Small intestine (tissue), 7 donors: Measurements from ENCODE around the gene COX19. TPM values are rescaled to one million over a fixed set of nuclear protein-coding genes. Genes with fewer than 3 reads are reported as not detected.
A peak's percentile ranks its signal among the peaks of the same experiment; 100 is the strongest.
"Not testable (repeated sequence)": the region's sequence is repeated elsewhere in the genome, so short reads cannot be mapped to it uniquely, and the experiment has no call there.

Experiments
- DNase-seq, 2 donors: peaks; one replicate each; pipeline versions ENCODE4 v3.0.0 to v3.0.0-alpha.2; 2013
- FAIRE-seq: peaks from 2 replicates; lab custom pipeline; 2012; peaks lifted over from hg19 to GRCh38; lab: Jason Lieb, UNC
- H3K27ac ChIP-seq, 3 donors: one replicate each; pipeline ENCODE4 v1.5.1; 2013; ENCODE audit warnings: low read length in 2 of 3, mild to moderate bottlenecking in 2 of 3, control low read depth in 1 of 3, inconsistent platforms in 1 of 3, low read depth in 1 of 3, moderate library complexity in 1 of 3
- H3K27me3 ChIP-seq, 3 donors: one replicate each; pipeline ENCODE4 v1.6.1; 2013; ENCODE audit warnings: low read length in 3 of 3, inconsistent platforms in 1 of 3; ENCODE audit not compliant: control insufficient read depth in 3 of 3, insufficient read depth in 3 of 3
- H3K36me3 ChIP-seq, 3 donors: one replicate each; pipeline ENCODE4 v1.6.1; 2013; ENCODE audit warnings: low read length in 3 of 3, inconsistent platforms in 1 of 3, low read depth in 1 of 3, mild to moderate bottlenecking in 1 of 3, moderate library complexity in 1 of 3; ENCODE audit not compliant: control insufficient read depth in 3 of 3, insufficient read depth in 2 of 3
- H3K4me1 ChIP-seq, 3 donors: one replicate each; pipeline ENCODE4 v1.6.1; 2013; ENCODE audit warnings: low read length in 2 of 3, inconsistent platforms in 1 of 3, low read depth in 1 of 3, mild to moderate bottlenecking in 1 of 3, moderate library complexity in 1 of 3; ENCODE audit not compliant: control insufficient read depth in 3 of 3, insufficient read depth in 2 of 3
- H3K4me3 ChIP-seq, 3 donors: one replicate each; pipeline ENCODE4 v1.5.1; 2013; ENCODE audit warnings: low read length in 3 of 3, control low read depth in 1 of 3, inconsistent platforms in 1 of 3, low read depth in 1 of 3, mild to moderate bottlenecking in 1 of 3, moderate library complexity in 1 of 3
- H3K9me3 ChIP-seq, 2 donors: one replicate each; pipeline ENCODE4 v1.6.1; 2013; ENCODE audit warnings: low read depth in 1 of 2, low read length in 1 of 2; ENCODE audit not compliant: control insufficient read depth in 2 of 2, insufficient read depth in 1 of 2
- WGBS, 3 donors: extraction: QIAGEN DNeasy Blood & Tissue Kit; methylation state at CpG; one replicate each; pipeline ENCODE4 v1.1.7; 2013; 5-methylcytosine and 5-hydroxymethylcytosine counted together
- polyA plus RNA-seq, 4 donors: library from polyadenylated mRNA; stranded (reverse) in 3 of 4; unstranded in 1 of 4; fragments of 200-250 nt in 3 of 4; fragments of 120-200 nt in 1 of 4; gene quantifications; one replicate each; pipeline versions ENCODE4 v1.2.1 to v1.2.3, GENCODE V29; 2013
- donor health status: healthy with polysubstance abuse.
- donor health status: control.
- donor health status: control.
- donor health status: Bipolar disorder and iron deficiency.
- donor health status: healthy.

COX19 gene
- polyA plus RNA-seq, 4 donors, result 8.9 to 41.6 (median 9.8) TPM

- FAIRE-seq, result no peak
- Histone ChIP-seq H3K36me3 (peaks cover 0 to 36% (median 2%) of the 10 kb centered on the region in 3 donors), H3K27me3 (no peaks in the 10 kb centered on the region), H3K4me3 (peak overlapping the region in 2 of 3 donors; percentile 45 to 64), H3K4me1 (peaks cover 0 to 33% (median 2%) of the 10 kb centered on the region in 3 donors), H3K9me3 (no peaks in the 10 kb centered on the region), H3K27ac (peak overlapping the region; percentile 93 to 99 (median 97))
- no peak for DNase-seq
- WGBS, 3 donors, result 17 to 65% (median 38%) methylated on average over 8 to 13 of the region's 13 CpGs
These were observed 30.2 kb downstream of the COX19 start for GRCh38 chr7:945147-945555.

- H3K9me3 ChIP-seq, result no peaks in the 10 kb centered on the region
- peak overlapping the region; percentile 93 to 99 (median 97) for H3K27ac ChIP-seq
- 24 to 71% (median 42%) methylated on average over 5 of the region's 5 CpGs for WGBS, 3 donors
- peak overlapping the region in 2 of 3 donors; percentile 45 to 64 for H3K4me3 ChIP-seq
- peak in 1 of 2 donors; percentile 32 for DNase-seq
- no peaks in the 10 kb centered on the region for H3K27me3 ChIP-seq
- H3K36me3 ChIP-seq, result peaks cover 0 to 37% (median 2%) of the 10 kb centered on the region in 3 donors
- no peak for FAIRE-seq
- peaks cover 0 to 33% (median 2%) of the 10 kb centered on the region in 3 donors for H3K4me1 ChIP-seq
These were observed 30.6 kb downstream of the COX19 start for GRCh38 chr7:944744-945143.

GRCh38 chr7:943793-944192 is 31.6 kb downstream of the COX19 start:
- H3K9me3 ChIP-seq, DNase-seq, H3K27me3 ChIP-seq, H3K27ac ChIP-seq, FAIRE-seq, H3K4me3 ChIP-seq: not testable (repeated sequence)
- Histone ChIP-seq H3K36me3 (peaks cover 0 to 29% (median 0%) of the 10 kb centered on the region in 3 donors), H3K4me1 (peaks cover 0 to 33% (median 0%) of the 10 kb centered on the region in 3 donors)
- 80 to 93% (median 88%) methylated on average over 4 of the region's 4 CpGs for WGBS, 3 donors

GRCh38 chr7:940599-941408 is 34.5 kb downstream of the COX19 start:
- Histone ChIP-seq H3K36me3 (peaks cover 0 to 39% (median 4%) of the 10 kb centered on the region in 3 donors), H3K27ac (no peak overlapping the region), H3K4me3 (no peak overlapping the region), H3K9me3 (no peaks in the 10 kb centered on the region), H3K27me3 (no peaks in the 10 kb centered on the region), H3K4me1 (peaks cover 0 to 14% (median 0%) of the 10 kb centered on the region in 3 donors)
- DNase-seq (no peak), FAIRE-seq (no peak)
- WGBS, 3 donors, result 58 to 77% (median 61%) methylated on average over 2 of the region's 2 CpGs

- Histone ChIP-seq H3K27ac (no peak overlapping the region), H3K36me3 (peaks cover under 1 to 41% (median 4%) of the 10 kb centered on the region in 3 donors), H3K27me3 (no peaks in the 10 kb centered on the region), H3K4me3 (no peak overlapping the region), H3K4me1 (peaks cover 0 to 6% (median 0%) of the 10 kb centered on the region in 3 donors), H3K9me3 (no peaks in the 10 kb centered on the region)
- 90 to 99% (median 98%) methylated on average over 4 of the region's 4 CpGs for WGBS, 3 donors
- FAIRE-seq (no peak), DNase-seq (no peak)
These were observed 35.5 kb downstream of the COX19 start for GRCh38 chr7:939843-940242.

GRCh38 chr7:938546-939185 is 36.7 kb downstream of the COX19 start:
- FAIRE-seq (no peak), DNase-seq (no peak)
- no peaks in the 10 kb centered on the region for H3K4me1 ChIP-seq
- no peaks in the 10 kb centered on the region for H3K9me3 ChIP-seq
- H3K4me3 ChIP-seq, result no peak overlapping the region
- H3K27me3 ChIP-seq, result no peaks in the 10 kb centered on the region
- no peak overlapping the region for H3K27ac ChIP-seq
- 93 to 95% (median 95%) methylated on average over 26 to 27 of the region's 27 CpGs for WGBS, 3 donors
- peaks cover 4 to 46% (median 5%) of the 10 kb centered on the region in 3 donors for H3K36me3 ChIP-seq

- H3K4me3 ChIP-seq, result no peak overlapping the region
- FAIRE-seq (no peak), DNase-seq (no peak)
- no peaks in the 10 kb centered on the region for H3K4me1 ChIP-seq
- no peak overlapping the region for H3K27ac ChIP-seq
- no peaks in the 10 kb centered on the region for H3K27me3 ChIP-seq
- H3K36me3 ChIP-seq, result peaks cover 4 to 49% (median 5%) of the 10 kb centered on the region in 3 donors
- H3K9me3 ChIP-seq, result no peaks in the 10 kb centered on the region
- WGBS, 3 donors, result 84 to 92% (median 91%) methylated on average over 16 of the region's 16 CpGs
These were observed 37.4 kb downstream of the COX19 start for GRCh38 chr7:937856-938484.

- no peak overlapping the region for H3K4me3 ChIP-seq
- peaks cover 4 to 63% (median 5%) of the 10 kb centered on the region in 3 donors for H3K36me3 ChIP-seq
- 54 to 66% (median 65%) methylated on average over 19 to 22 of the region's 22 CpGs for WGBS, 3 donors
- no peaks in the 10 kb centered on the region for H3K9me3 ChIP-seq
- H3K27ac ChIP-seq, result no peak overlapping the region
- H3K4me1 ChIP-seq, result no peaks in the 10 kb centered on the region
- DNase-seq (no peak), FAIRE-seq (no peak)
- no peaks in the 10 kb centered on the region for H3K27me3 ChIP-seq
These were observed 38.8 kb downstream of the COX19 start for GRCh38 chr7:936386-937054.
